ENCODE measurements around the gene CEP104.

The CEP104 gene

DNA sequence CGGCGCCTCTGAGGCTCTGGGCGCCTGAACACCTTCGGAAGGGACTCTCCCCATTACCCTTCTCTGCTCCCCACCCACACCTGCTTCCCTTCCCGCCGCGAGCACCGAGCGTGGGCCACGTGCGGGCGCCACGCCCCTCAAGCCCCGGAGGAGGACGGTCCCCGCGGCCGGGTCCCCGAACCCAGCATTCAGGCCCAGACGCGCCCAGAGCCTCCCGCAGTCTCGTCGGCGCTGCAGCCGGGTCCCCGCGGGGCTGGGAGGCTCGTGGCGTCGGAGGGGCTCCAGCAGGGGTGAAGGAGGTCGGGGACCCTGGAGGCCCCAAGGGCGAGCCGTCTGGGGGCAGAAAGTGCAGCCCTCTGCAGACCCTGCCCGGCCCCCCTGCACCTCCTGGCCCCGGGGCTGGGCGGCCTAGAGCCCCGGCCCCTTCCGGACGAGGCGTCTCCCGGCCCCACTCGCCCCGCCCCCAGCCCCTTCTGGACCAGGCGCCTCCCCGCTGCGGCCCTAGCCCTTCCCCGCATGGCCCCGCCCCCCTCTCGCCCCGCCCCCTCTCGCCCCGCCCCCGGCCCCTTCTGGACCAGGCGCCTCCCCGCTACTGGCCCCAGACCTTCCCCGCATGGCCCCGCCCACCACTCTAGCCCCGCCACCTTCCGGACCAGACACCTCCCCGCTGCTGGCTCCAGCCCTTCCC lies 84.8 kb downstream of the CEP104 start:
- H2AFZ ChIP-seq (ENCODE audit: low read length, unreplicated experiment), result peak overlapping the region; percentile 60
- H3K4me3 ChIP-seq (ENCODE audit: low read depth, low read length), result peak overlapping the region; percentile 83
- no peaks in the 10 kb centered on the region for H3K36me3 ChIP-seq (ENCODE audit: insufficient read depth, low read length)
- peaks cover 14% of the 10 kb centered on the region for H3K4me1 ChIP-seq (ENCODE audit: control insufficient read depth, insufficient read depth, low read length, unreplicated experiment)
- no peaks in the 10 kb centered on the region for H3K79me2 ChIP-seq (ENCODE audit: control insufficient read depth, insufficient read depth, low read length, unreplicated experiment)
- peaks cover 17% of the 10 kb centered on the region for H3K27me3 ChIP-seq (ENCODE audit: insufficient read depth, low read length)
- H3K27ac ChIP-seq (ENCODE audit: low read depth, low read length), result no peak overlapping the region

DNA sequence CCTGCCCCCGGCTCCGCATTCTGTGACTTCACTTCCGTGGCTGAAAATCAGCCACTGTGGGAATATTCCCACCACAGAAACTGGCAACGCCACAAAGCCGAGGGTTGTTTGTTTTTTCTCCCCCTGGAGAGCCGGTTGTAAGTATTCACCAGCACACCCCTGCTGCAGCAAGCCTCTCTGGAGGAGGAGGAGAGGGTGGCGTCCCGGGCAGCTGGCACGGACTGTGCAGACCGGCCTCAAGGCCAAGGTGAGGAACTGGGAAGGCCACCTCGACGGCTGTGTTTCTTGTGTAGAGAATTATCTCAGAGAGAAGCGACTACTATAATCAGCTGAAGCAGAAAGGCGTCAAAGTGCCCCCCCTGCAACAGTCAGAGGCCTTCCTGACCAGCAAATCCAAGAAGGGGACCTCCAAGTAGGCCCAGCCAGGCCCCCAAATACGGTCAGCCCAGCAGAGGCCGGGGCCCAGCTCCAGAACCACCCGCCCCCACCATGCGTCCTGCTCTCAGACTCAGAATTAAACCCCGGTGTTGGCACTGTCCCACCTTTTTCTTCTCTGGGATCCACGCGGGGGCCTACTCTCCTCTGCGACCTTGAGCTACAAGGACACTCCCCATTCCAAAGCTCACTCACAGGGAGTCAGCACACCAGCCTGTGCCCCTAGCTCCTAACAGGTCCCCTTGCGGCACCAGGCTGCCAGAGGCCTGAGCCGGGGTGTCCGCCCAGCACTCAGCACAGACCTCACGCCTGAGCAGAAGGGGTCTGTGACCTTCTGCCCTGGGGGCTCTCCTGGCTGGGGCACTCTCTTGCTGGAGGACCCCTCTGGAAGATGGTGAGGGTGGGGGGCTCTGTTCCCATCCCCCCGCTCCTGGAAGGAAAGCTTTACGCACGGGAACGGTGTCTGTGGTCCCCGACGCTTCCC lies 85.6 kb downstream of the CEP104 start:
- peaks cover 17% of the 10 kb centered on the region for H3K27me3 ChIP-seq (ENCODE audit: insufficient read depth, low read length)
- no peaks in the 10 kb centered on the region for H3K36me3 ChIP-seq (ENCODE audit: insufficient read depth, low read length)
- peak overlapping the region; percentile 60 for H2AFZ ChIP-seq (ENCODE audit: low read length, unreplicated experiment)
- H3K27ac ChIP-seq (ENCODE audit: low read depth, low read length), result no peak overlapping the region
- peak overlapping the region; percentile 83 for H3K4me3 ChIP-seq (ENCODE audit: low read depth, low read length)
- H3K79me2 ChIP-seq (ENCODE audit: control insufficient read depth, insufficient read depth, low read length, unreplicated experiment), result no peaks in the 10 kb centered on the region
- peaks cover 14% of the 10 kb centered on the region for H3K4me1 ChIP-seq (ENCODE audit: control insufficient read depth, insufficient read depth, low read length, unreplicated experiment)

DNA sequence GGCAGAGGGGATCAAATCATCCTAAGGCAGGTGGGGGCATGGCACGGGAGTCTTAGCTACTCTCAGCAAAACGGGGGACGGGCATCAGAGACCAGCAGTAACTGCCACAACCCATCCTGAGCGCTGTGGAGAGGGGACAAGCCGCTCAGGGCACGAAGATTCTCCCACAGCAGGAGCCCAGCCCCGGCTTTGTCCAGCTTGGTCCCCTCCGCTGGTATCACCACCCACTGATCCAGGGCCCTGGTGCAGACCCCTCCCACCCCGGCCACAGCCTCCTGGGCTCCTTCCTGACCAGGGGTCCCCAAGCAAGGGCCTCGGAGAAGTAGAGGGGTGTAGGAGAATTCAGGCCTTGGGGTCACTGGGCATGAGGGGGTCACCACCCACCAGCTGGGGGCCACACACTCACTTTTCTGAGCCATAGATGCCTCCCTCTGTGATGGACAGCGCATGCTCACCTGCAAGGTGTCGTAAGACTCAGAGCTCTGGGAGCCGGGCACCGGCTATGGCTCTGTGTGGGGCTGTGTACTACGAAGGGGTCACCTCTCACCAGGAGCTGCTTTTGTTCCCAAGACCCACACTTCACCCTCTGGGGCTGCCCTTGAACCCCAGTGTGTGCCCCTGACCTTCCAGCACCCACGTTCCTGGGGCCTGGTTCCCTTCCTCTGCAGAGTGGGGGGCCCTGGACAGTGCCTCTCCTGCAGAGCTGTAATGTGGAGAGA lies 86.8 kb downstream of the CEP104 start:
- peaks cover 25% of the 10 kb centered on the region for H3K27me3 ChIP-seq (ENCODE audit: insufficient read depth, low read length)
- H3K4me1 ChIP-seq (ENCODE audit: control insufficient read depth, insufficient read depth, low read length, unreplicated experiment), result peaks cover 8% of the 10 kb centered on the region
- H3K79me2 ChIP-seq (ENCODE audit: control insufficient read depth, insufficient read depth, low read length, unreplicated experiment), result no peaks in the 10 kb centered on the region
- H3K4me3 ChIP-seq (ENCODE audit: low read depth, low read length), result no peak overlapping the region
- no peak overlapping the region for H3K27ac ChIP-seq (ENCODE audit: low read depth, low read length)
- no peaks in the 10 kb centered on the region for H3K36me3 ChIP-seq (ENCODE audit: insufficient read depth, low read length)
- no peak overlapping the region for H2AFZ ChIP-seq (ENCODE audit: low read length, unreplicated experiment)

DNA sequence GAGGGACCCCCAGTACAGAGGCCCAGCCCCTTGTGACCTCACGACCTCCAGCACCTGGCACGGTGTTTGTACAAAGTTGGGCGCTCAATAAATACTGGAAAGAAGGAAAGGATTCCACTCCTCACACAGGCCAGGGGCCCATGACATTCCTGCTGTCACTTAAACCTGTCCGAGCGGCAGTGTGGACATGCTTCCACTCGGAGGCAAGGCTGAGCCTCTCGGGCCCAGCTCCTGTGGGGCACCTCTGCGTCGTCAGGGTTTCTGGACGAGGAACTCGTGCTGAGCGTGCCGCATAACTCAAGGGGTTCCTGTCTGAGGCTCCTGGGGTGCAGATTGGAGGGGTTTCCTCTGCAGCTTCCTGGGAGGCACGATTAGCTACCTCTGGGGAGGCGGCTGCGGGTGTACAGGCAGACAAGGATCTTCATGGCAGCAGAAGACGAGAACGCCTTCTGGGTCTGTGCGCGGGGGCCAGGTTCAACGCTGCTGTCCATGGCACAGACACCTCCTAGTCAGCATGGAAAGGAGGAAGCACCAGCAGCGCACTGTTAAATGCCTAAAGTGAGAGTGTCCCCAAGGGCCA lies 88.1 kb downstream of the CEP104 start:
- no peaks in the 10 kb centered on the region for H3K36me3 ChIP-seq (ENCODE audit: insufficient read depth, low read length)
- H3K79me2 ChIP-seq (ENCODE audit: control insufficient read depth, insufficient read depth, low read length, unreplicated experiment), result no peaks in the 10 kb centered on the region
- no peak overlapping the region for H3K27ac ChIP-seq (ENCODE audit: low read depth, low read length)
- H3K27me3 ChIP-seq (ENCODE audit: insufficient read depth, low read length), result peaks cover 35% of the 10 kb centered on the region
- H3K4me1 ChIP-seq (ENCODE audit: control insufficient read depth, insufficient read depth, low read length, unreplicated experiment), result peaks cover 5% of the 10 kb centered on the region
- H3K4me3 ChIP-seq (ENCODE audit: low read depth, low read length), result no peak overlapping the region
- H2AFZ ChIP-seq (ENCODE audit: low read length, unreplicated experiment), result no peak overlapping the region

DNA sequence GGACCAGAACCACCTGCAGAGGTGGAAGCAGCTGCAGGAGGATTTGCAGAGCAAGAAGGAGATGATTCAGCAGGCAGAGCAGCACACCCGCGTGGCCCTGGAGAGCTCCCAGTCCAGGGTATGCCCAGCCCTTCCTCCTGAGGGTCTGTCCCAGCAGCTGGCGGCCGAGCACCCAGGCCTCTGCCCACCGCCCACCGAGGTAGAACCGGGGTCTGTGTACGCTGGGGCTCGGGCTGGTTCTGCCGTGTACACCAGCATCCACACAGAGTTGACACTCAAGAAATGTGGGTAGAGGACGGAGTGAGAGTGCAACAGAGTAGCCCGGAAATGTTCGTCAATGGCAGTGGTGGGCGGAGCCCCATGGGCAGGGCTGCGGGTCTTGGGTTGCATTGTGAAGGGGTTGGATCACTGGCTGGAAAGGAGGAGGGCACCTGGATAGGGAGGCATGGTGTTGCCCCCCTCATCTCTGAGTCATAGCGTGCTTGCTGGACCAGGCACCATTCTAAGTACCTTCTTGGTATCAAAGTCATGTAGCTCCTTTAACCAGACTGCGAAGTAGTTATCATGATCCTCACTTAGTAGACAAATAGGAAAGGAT lies 89.6 kb downstream of the CEP104 start:
- Histone ChIP-seq H3K79me2 (ENCODE audit: control insufficient read depth, insufficient read depth, low read length, unreplicated experiment) (no peaks in the 10 kb centered on the region), H2AFZ (ENCODE audit: low read length, unreplicated experiment) (no peak overlapping the region), H3K4me1 (ENCODE audit: control insufficient read depth, insufficient read depth, low read length, unreplicated experiment) (peaks cover 5% of the 10 kb centered on the region), H3K4me3 (ENCODE audit: low read depth, low read length) (no peak overlapping the region), H3K27ac (ENCODE audit: low read depth, low read length) (no peak overlapping the region), H3K27me3 (ENCODE audit: insufficient read depth, low read length) (peaks cover 45% of the 10 kb centered on the region), H3K36me3 (ENCODE audit: insufficient read depth, low read length) (no peaks in the 10 kb centered on the region)

DNA sequence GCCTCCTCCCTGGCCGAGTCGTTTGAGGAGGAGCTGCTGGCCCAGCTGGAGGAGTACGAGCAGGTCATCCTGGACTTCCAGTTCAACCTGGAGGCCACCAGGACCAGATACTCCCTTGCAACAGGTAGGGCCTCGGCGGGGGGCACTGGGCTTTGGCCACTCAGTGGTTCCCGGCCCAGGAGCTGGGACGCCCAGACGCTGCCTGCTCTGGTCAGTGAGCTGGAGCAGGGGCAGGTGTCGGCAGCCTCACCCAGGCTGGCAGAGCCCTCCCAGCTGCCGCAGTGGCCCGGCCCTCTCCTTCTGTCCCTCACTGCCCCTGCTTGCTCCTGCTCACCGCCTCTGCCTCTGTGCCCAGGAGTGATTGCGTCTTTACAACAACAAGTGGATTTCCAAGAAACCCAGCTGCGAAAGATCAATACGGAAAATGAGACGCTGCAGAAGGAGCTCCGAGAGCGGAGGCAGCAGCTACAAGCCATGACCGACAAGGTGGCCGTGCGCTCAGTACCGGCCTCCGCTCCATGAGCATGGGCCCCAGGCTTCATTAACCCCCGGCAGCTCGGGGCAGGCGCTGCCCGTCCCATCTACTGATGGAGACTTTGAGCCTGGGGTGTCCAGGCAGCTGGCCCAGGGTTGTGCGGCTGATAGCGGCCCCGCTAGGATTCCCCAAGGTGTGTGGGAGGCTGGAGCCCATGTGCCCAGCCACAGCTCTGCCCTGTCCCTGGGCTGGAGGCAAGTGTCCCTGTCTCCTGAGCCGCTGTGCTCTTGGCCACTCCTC lies 93.5 kb downstream of the CEP104 start:
- no peak overlapping the region for H3K27ac ChIP-seq (ENCODE audit: low read depth, low read length)
- H2AFZ ChIP-seq (ENCODE audit: low read length, unreplicated experiment), result no peak overlapping the region
- no peaks in the 10 kb centered on the region for H3K36me3 ChIP-seq (ENCODE audit: insufficient read depth, low read length)
- no peak overlapping the region for H3K4me3 ChIP-seq (ENCODE audit: low read depth, low read length)
- H3K27me3 ChIP-seq (ENCODE audit: insufficient read depth, low read length), result peaks cover 59% of the 10 kb centered on the region
- no peaks in the 10 kb centered on the region for H3K79me2 ChIP-seq (ENCODE audit: control insufficient read depth, insufficient read depth, low read length, unreplicated experiment)
- no peaks in the 10 kb centered on the region for H3K4me1 ChIP-seq (ENCODE audit: control insufficient read depth, insufficient read depth, low read length, unreplicated experiment)

DNA sequence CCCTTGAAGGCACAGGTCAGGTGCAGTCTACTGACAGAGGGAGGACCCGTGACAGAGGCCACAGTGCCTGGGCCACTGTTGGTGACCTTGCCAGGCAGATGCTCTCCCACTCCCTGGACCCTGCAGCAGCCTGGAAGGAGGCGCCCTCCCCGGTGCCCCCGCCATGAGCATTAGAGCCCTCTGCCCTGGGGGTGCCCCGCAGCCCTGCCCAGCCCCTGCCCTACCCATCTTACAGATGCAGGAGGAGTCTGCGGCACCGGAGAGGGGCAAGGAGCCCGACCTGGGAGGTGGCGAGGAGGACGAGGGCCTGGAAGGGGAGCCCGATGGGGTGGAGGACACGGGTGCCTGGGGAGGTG lies 94.2 kb downstream of the CEP104 start:
- Histone ChIP-seq H3K27ac (ENCODE audit: low read depth, low read length) (no peak overlapping the region), H3K36me3 (ENCODE audit: insufficient read depth, low read length) (no peaks in the 10 kb centered on the region), H3K4me1 (ENCODE audit: control insufficient read depth, insufficient read depth, low read length, unreplicated experiment) (no peaks in the 10 kb centered on the region), H3K4me3 (ENCODE audit: low read depth, low read length) (no peak overlapping the region), H3K79me2 (ENCODE audit: control insufficient read depth, insufficient read depth, low read length, unreplicated experiment) (no peaks in the 10 kb centered on the region), H3K27me3 (ENCODE audit: insufficient read depth, low read length) (peaks cover 59% of the 10 kb centered on the region), H2AFZ (ENCODE audit: low read length, unreplicated experiment) (no peak overlapping the region)

DNA sequence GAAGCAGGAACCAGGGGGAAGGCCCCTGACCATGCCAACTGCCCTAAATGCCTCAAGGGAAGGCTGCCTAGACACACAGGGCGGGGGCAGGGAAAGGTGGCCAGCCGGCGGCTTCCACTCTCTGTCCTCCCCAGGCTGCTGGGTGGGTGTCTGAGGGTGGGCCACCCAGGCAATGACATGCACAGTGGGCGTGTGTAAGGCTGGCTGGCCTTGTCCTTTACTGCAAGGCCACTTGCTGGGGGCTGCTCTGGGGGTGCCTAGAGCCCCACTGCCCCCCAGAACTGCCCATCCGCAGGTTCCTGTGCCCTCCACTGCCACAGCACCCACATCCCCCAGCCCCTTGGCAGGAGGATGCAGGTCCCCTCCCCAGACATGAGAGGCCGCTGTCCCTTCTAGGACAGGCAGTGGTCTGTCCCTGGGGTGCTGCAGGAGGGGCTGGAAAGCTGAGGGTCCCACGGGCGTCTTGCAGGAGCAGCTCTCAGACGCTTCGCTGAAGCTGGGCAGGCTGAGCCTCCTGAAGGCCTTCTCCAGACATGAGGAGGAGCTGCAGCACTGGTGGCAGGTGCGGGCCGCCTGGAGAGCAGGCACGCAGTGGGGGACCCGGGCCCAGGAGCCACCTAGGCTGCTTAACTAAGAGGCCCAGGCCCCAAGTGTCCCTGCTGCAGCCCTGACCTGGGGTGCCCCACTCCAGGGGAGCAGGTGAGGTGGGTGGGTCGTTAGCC lies 94.7 kb downstream of the CEP104 start:
- Histone ChIP-seq H2AFZ (ENCODE audit: low read length, unreplicated experiment) (no peak overlapping the region), H3K27me3 (ENCODE audit: insufficient read depth, low read length) (peaks cover 59% of the 10 kb centered on the region), H3K79me2 (ENCODE audit: control insufficient read depth, insufficient read depth, low read length, unreplicated experiment) (no peaks in the 10 kb centered on the region), H3K27ac (ENCODE audit: low read depth, low read length) (no peak overlapping the region), H3K4me1 (ENCODE audit: control insufficient read depth, insufficient read depth, low read length, unreplicated experiment) (no peaks in the 10 kb centered on the region), H3K36me3 (ENCODE audit: insufficient read depth, low read length) (no peaks in the 10 kb centered on the region), H3K4me3 (ENCODE audit: low read depth, low read length) (no peak overlapping the region)

Data from ACC112 (cell line).